ENCODE measurements around the gene CPA1.
"Not testable (repeated sequence)": the region's sequence is repeated elsewhere in the genome, so short reads cannot be mapped to it uniquely, and the experiment has no call there.

Gene CPA1

GRCh38 chr7:130372402-130373165 is 7.7 kb upstream of the CPA1 start:
- DNase-seq (ENCODE audit: low spot score), result no peak

GRCh38 chr7:130374507-130374906 is 5.8 kb upstream of the CPA1 start:
- no peak for DNase-seq (ENCODE audit: low spot score)

GRCh38 chr7:130376461-130376860 is 3.8 kb upstream of the CPA1 start:
- not testable (repeated sequence) for DNase-seq (ENCODE audit: low spot score)

- no peak for DNase-seq (ENCODE audit: low spot score)
These were observed 3.1 kb upstream of the CPA1 start for GRCh38 chr7:130377178-130377577.

GRCh38 chr7:130379019-130379418 is 1.3 kb upstream of the CPA1 start:
- DNase-seq (ENCODE audit: low spot score), result no peak

GRCh38 chr7:130379532-130379920 is 768 bp upstream of the CPA1 start:
- no peak for DNase-seq (ENCODE audit: low spot score)

- no peak for DNase-seq (ENCODE audit: low spot score)
These were observed 664 bp downstream of the CPA1 start for GRCh38 chr7:130380861-130381455.

- DNase-seq (ENCODE audit: low spot score), result no peak
These were observed 1.4 kb downstream of the CPA1 start for GRCh38 chr7:130381468-130382312.

- no peak for DNase-seq (ENCODE audit: low spot score)
These were observed 3.1 kb downstream of the CPA1 start for GRCh38 chr7:130383187-130383980.

GRCh38 chr7:130384371-130384801 is 4.1 kb downstream of the CPA1 start:
- no peak for DNase-seq (ENCODE audit: low spot score)

GRCh38 chr7:130384841-130385599 is 4.7 kb downstream of the CPA1 start:
- DNase-seq (ENCODE audit: low spot score), result no peak

- no peak for DNase-seq (ENCODE audit: low spot score)
These were observed 5.3 kb downstream of the CPA1 start for GRCh38 chr7:130385600-130386066.

- no peak for DNase-seq (ENCODE audit: low spot score)
These were observed 6.6 kb downstream of the CPA1 start for GRCh38 chr7:130386876-130387275.

- no peak for DNase-seq (ENCODE audit: low spot score)
These were observed 7.0 kb downstream of the CPA1 start for GRCh38 chr7:130387306-130387627.

GRCh38 chr7:130387628-130388403 is 7.5 kb downstream of the CPA1 start:
- no peak for DNase-seq (ENCODE audit: low spot score)

- no peak for DNase-seq (ENCODE audit: low spot score)
These were observed 8.4 kb downstream of the CPA1 start for GRCh38 chr7:130388671-130389070.

- DNase-seq (ENCODE audit: low spot score), result no peak
These were observed 10.2 kb downstream of the CPA1 start for GRCh38 chr7:130390486-130390885.

GRCh38 chr7:130393101-130393561 is 12.8 kb downstream of the CPA1 start:
- DNase-seq (ENCODE audit: low spot score), result no peak

GRCh38 chr7:130393841-130394411 is 13.6 kb downstream of the CPA1 start:
- no peak for DNase-seq (ENCODE audit: low spot score)

Data from NAMALWA (cell line).